Smooth muscle cell (in vitro differentiated cells): ENCODE results near the gene SETX. TPM values are rescaled to one million over a fixed set of nuclear protein-coding genes. Genes with fewer than 3 reads are reported as not detected.

Source experiments
- DNase-seq: peaks from one replicate; lab custom pipeline; 2025; ENCODE audit not compliant: unreplicated experiment; lab: John Stamatoyannopoulos, UW
- H2AFZ ChIP-seq: fragments of 200-600 bp; sonication (generic); 2 replicates; pipeline ENCODE4 v1.6.0; 2016; ENCODE audit warnings: antibody characterized with exemption, low read depth, mild to moderate bottlenecking
- H3F3A ChIP-seq: fragments of 200-600 bp; sonication (generic); 2 replicates; pipeline ENCODE4 v1.6.0; 2017; ENCODE audit warnings: antibody characterized with exemption, low read depth
- H3K27ac ChIP-seq: fragments of 200-600 bp; sonication (generic); 2 replicates; pipeline ENCODE4 v1.5.1; 2016; ENCODE audit warnings: low read depth, mild to moderate bottlenecking
- H3K27me3 ChIP-seq: fragments of 200-600 bp; sonication (generic); 2 replicates; pipeline ENCODE4 v1.6.1; 2016; ENCODE audit warnings: low read depth, mild to moderate bottlenecking
- H3K36me3 ChIP-seq: fragments of 200-600 bp; sonication (generic); 2 replicates; pipeline ENCODE4 v1.5.1; 2016; ENCODE audit warnings: low read depth
- H3K4me1 ChIP-seq: fragments of 200-600 bp; sonication (generic); 2 replicates; pipeline ENCODE4 v1.5.1; 2016; ENCODE audit warnings: low read depth
- H3K4me2 ChIP-seq: fragments of 200-600 bp; sonication (generic); 2 replicates; pipeline ENCODE4 v1.6.0; 2016; ENCODE audit warnings: mild to moderate bottlenecking
- H3K4me3 ChIP-seq: fragments of 200-600 bp; sonication (generic); 2 replicates; pipeline ENCODE4 v1.5.1; 2016; ENCODE audit warnings: mild to moderate bottlenecking
- H3K79me2 ChIP-seq: fragments of 200-600 bp; sonication (generic); 2 replicates; pipeline ENCODE4 v1.6.0; 2016; ENCODE audit warnings: low read depth, mild to moderate bottlenecking
- H3K9ac ChIP-seq: fragments of 200-600 bp; sonication (generic); 2 replicates; pipeline ENCODE4 v1.6.0; 2016; ENCODE audit warnings: low read depth
- H3K9me3 ChIP-seq: fragments of 200-600 bp; sonication (generic); replicated peaks from 2 replicates; pipeline ENCODE4 v1.5.1; 2016; ENCODE audit warnings: low read depth
- H4K20me1 ChIP-seq: fragments of 200-600 bp; sonication (generic); 2 replicates; pipeline ENCODE4 v1.6.0; 2016; ENCODE audit warnings: low read depth
- WGBS: methylation state at CpG from one replicate; pipeline ENCODE4 v1.1.7; 2016; ENCODE audit warnings: low lambda C conversion rate; 5-methylcytosine and 5-hydroxymethylcytosine counted together
- polyA plus RNA-seq: library from polyadenylated mRNA; unstranded; fragments of >200 nt; fragmentation: Nextera tagmentation; extraction: Ambion mirVana; gene quantifications from 2 replicates; pipeline ENCODE4 v1.2.1, GENCODE V29; 2016
- total RNA-seq: library from RNA; depleted of rRNA; stranded (reverse); fragments of >200 nt; gene quantifications from 2 replicates; pipeline ENCODE4 v1.2.3, GENCODE V29; 2014
- TF ChIP-seq, protein P1 (sequence below): fragments of 200-600 bp; sonication (generic); IDR thresholded peaks from 2 replicates; pipeline ENCODE4 v1.5.1; 2017; ENCODE audit warnings: borderline replicate concordance, mild to moderate bottlenecking, antibody characterized with exemption; ENCODE audit not compliant: insufficient read depth, poor library complexity, severe bottlenecking

Gene SETX
- total and polyA plus RNA-seq, 2 experiments from 2014 or later, result 11.4 to 50.9 TPM

DNA sequence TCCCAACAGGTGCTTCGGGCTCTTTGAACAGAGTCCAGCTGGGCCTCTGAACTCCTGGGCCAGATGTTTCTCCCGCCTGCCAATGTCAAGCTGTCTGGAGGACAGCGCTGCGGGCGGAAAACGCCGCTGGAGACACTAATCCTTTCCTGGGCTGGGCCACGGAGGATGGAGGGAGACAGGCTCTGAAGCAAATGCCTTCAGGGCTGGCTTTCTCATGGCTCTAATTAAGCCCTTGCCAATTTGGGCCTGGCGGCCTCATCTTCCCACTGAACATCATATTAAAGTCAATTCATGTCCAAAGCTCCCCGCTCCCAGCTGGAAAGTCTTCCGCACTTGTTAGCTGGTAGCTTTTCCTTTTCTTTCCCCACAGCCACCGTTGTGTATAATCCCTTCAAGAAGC lies 120.3 kb downstream of the SETX start:
- TF ChIP-seq, protein P1, sequence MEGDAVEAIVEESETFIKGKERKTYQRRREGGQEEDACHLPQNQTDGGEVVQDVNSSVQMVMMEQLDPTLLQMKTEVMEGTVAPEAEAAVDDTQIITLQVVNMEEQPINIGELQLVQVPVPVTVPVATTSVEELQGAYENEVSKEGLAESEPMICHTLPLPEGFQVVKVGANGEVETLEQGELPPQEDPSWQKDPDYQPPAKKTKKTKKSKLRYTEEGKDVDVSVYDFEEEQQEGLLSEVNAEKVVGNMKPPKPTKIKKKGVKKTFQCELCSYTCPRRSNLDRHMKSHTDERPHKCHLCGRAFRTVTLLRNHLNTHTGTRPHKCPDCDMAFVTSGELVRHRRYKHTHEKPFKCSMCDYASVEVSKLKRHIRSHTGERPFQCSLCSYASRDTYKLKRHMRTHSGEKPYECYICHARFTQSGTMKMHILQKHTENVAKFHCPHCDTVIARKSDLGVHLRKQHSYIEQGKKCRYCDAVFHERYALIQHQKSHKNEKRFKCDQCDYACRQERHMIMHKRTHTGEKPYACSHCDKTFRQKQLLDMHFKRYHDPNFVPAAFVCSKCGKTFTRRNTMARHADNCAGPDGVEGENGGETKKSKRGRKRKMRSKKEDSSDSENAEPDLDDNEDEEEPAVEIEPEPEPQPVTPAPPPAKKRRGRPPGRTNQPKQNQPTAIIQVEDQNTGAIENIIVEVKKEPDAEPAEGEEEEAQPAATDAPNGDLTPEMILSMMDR, result no peak
- Histone ChIP-seq H3K4me3 (no peak overlapping the region), H3K79me2 (no peaks in the 10 kb centered on the region), H2AFZ (no peak overlapping the region), H3F3A (no peaks in the 10 kb centered on the region), H3K4me2 (no peak overlapping the region), H3K9me3 (no peaks in the 10 kb centered on the region), H3K36me3 (no peaks in the 10 kb centered on the region), H3K27me3 (peaks cover 23% of the 10 kb centered on the region), H4K20me1 (no peaks in the 10 kb centered on the region), H3K4me1 (no peaks in the 10 kb centered on the region), H3K27ac (no peak overlapping the region), H3K9ac (no peak overlapping the region)
- no peak for DNase-seq
- WGBS, result 88% methylated on average over 12 of the region's 12 CpGs

DNA sequence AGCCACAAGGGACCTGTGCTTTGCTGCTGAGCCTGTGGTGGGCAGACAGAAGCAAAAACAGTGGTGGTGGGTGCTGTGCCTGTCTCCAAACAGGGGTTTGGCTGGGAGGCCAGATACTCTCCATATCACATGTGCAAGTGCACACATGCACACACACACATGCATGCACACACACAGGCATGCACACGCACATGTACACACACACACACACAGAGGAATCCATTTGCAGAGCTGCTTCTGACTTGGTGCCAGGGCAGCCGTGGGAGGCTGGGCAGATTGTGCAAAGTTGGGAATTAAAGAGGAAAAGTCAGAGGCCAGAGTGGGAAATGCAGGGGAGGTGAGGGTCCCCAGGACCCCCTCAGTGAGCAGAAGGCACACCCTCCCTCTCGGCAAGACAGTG lies 121.6 kb downstream of the SETX start:
- TF ChIP-seq, protein P1, result no peak
- Histone ChIP-seq H3K27ac (no peak overlapping the region), H3K27me3 (peaks cover 12% of the 10 kb centered on the region), H3K4me1 (no peaks in the 10 kb centered on the region), H2AFZ (no peak overlapping the region), H3K4me2 (no peak overlapping the region), H3K9me3 (no peaks in the 10 kb centered on the region), H3K36me3 (no peaks in the 10 kb centered on the region), H3F3A (no peaks in the 10 kb centered on the region), H3K9ac (no peak overlapping the region), H4K20me1 (no peaks in the 10 kb centered on the region), H3K79me2 (no peaks in the 10 kb centered on the region), H3K4me3 (no peak overlapping the region)
- DNase-seq, result no peak
- 91% methylated on average over 3 of the region's 3 CpGs for WGBS

DNA sequence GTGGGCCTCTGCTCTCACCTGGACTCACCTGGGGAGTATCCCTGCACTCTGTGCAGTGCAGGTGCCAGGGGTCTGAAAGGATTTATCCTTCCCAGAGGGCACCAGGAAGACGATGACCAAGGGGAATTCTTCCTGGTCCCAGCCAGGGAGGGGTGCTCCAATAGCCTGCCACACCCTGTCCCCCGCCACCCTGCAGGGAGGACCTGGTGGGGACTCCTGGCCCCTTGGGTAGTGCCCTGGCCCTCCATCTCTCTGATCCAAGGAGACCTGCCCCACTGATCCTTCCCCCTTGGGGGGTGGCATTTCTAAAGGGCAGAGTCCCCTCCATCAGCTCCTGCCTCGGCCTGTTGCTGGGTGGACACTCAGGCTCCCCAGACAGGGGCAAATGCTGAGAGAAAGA lies 122.3 kb downstream of the SETX start:
- Histone ChIP-seq H3K4me2 (no peak overlapping the region), H3K9ac (no peak overlapping the region), H3F3A (no peaks in the 10 kb centered on the region), H3K79me2 (no peaks in the 10 kb centered on the region), H3K36me3 (no peaks in the 10 kb centered on the region), H4K20me1 (no peaks in the 10 kb centered on the region), H3K9me3 (no peaks in the 10 kb centered on the region), H3K4me3 (no peak overlapping the region), H2AFZ (no peak overlapping the region), H3K27ac (no peak overlapping the region), H3K27me3 (peaks cover 10% of the 10 kb centered on the region), H3K4me1 (no peaks in the 10 kb centered on the region)
- TF ChIP-seq, protein P1, result no peak
- WGBS, result 78% methylated on average over 3 of the region's 3 CpGs
- DNase-seq, result no peak

GRCh38 chr9:132231019-132231701 lies 123.6 kb downstream of the SETX start:
- Histone ChIP-seq H3K4me3 (no peak overlapping the region), H3K9ac (no peak overlapping the region), H3F3A (no peaks in the 10 kb centered on the region), H3K27me3 (no peaks in the 10 kb centered on the region), H3K9me3 (no peaks in the 10 kb centered on the region), H3K4me1 (no peaks in the 10 kb centered on the region), H4K20me1 (no peaks in the 10 kb centered on the region), H2AFZ (no peak overlapping the region), H3K79me2 (no peaks in the 10 kb centered on the region), H3K36me3 (no peaks in the 10 kb centered on the region), H3K4me2 (no peak overlapping the region), H3K27ac (no peak overlapping the region)
- TF ChIP-seq, protein P1, result no peak
- WGBS, result 83% methylated on average over 16 of the region's 20 CpGs
- DNase-seq, result no peak
